ENCODE results near the gene NAPB. TPM values are rescaled to one million over a fixed set of nuclear protein-coding genes. Genes with fewer than 3 reads are reported as not detected.

Gene NAPB
- total and polyA plus RNA-seq, 2 of the 8 experiments (the other 6 are each of a cell fraction or from before 2014, with no cell fraction given): 6.2 to 12.3 TPM

DNA sequence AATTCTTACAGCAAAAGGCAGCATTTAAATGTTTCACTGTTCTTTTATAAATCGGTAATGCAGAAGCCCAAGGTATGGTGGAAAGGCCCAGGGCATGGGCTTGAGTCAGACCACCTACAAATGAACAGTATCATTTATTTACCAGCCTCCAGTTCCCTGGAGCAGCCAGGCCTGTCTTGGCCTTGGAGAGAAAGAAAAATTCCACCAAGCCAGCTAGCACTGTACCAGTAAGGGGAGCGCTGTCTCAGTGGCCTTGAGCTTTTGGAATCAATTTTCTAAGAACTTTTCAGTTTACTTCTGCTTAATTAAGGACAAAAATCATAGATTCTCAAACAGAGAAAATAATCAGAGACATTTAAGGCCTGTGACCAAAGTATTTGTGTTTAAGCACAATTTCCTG, 12.3 kb downstream of the NAPB start (continued):
- no peak for TF ChIP-seq CTBP2 (IDR thresholded peaks at IDR 0.05; ENCODE audit: borderline replicate concordance, insufficient read depth, insufficient read length, low read length)
